Neuronal stem cell (in vitro differentiated cells): ENCODE measurements around the gene CDR2L.
A peak's percentile ranks its signal among the peaks of the same experiment; 100 is the strongest.

ENCODE experiments used
- DNase-seq: peaks from one replicate; pipeline ENCODE4 v3.0.0-alpha.2; 2013; ENCODE audit warnings: low spot score
- H2AFZ ChIP-seq: one replicate; pipeline ENCODE4 v1.6.1; 2013; ENCODE audit warnings: mild to moderate bottlenecking, low read length, inconsistent platforms
- H2AK5ac ChIP-seq: 2 replicates; pipeline ENCODE4 v1.6.1; 2013; ENCODE audit warnings: low read depth, mild to moderate bottlenecking, inconsistent platforms, low read length, moderate library complexity, mixed read lengths
- H2BK120ac ChIP-seq: 2 replicates; pipeline ENCODE4 v1.6.1; 2013; ENCODE audit warnings: low read depth, mild to moderate bottlenecking, inconsistent platforms, low read length, moderate library complexity, mixed read lengths
- H2BK12ac ChIP-seq: one replicate; pipeline ENCODE4 v1.6.1; 2013; ENCODE audit warnings: low read length, inconsistent platforms
- H2BK15ac ChIP-seq: 2 replicates; pipeline ENCODE4 v1.6.1; 2013; ENCODE audit warnings: mild to moderate bottlenecking, low read length, inconsistent platforms, mixed read lengths
- H2BK5ac ChIP-seq: one replicate; pipeline ENCODE4 v1.6.1; 2013; ENCODE audit warnings: inconsistent platforms, mild to moderate bottlenecking, low read length, moderate library complexity
- H3K14ac ChIP-seq: one replicate; pipeline ENCODE4 v1.6.1; 2013; ENCODE audit warnings: low read length, inconsistent platforms
- H3K18ac ChIP-seq: 2 replicates; pipeline ENCODE4 v1.6.1; 2013; ENCODE audit warnings: low read length, inconsistent platforms
- H3K23ac ChIP-seq: 2 replicates; pipeline ENCODE4 v1.6.1; 2013; ENCODE audit warnings: low read depth, mild to moderate bottlenecking, mixed read lengths, low read length, inconsistent platforms; ENCODE audit not compliant: poor library complexity
- H3K27ac ChIP-seq: replicated peaks from 3 replicates; pipeline ENCODE4 v1.5.1; 2013; ENCODE audit warnings: low read length, inconsistent platforms
- H3K27me3 ChIP-seq, 3 experiments: 2 replicates each; pipeline ENCODE4 v1.6.1; 2013; ENCODE audit warnings: low read length in 3 of 3, mild to moderate bottlenecking in 2 of 3, inconsistent platforms in 1 of 3, low read depth in 1 of 3, mixed read lengths in 1 of 3, moderate library complexity in 1 of 3; ENCODE audit not compliant: control insufficient read depth in 3 of 3, insufficient read depth in 3 of 3
- H3K36me3 ChIP-seq, 2 donors: replicated peaks in 1 of 2; 2 replicates each; pipeline ENCODE4 v1.6.1; 2013; ENCODE audit warnings: low read length in 2 of 2; ENCODE audit not compliant: control insufficient read depth in 2 of 2, insufficient read depth in 2 of 2
- H3K4ac ChIP-seq: 2 replicates; pipeline ENCODE4 v1.6.1; 2013; ENCODE audit warnings: inconsistent platforms, mild to moderate bottlenecking, low read length, moderate library complexity
- H3K4me1 ChIP-seq, 2 donors: 1 replicate in 1 of 2; 2 replicates in 1 of 2; pipeline ENCODE4 v1.6.1; 2013; ENCODE audit warnings: low read length in 2 of 2, low read depth in 1 of 2; ENCODE audit not compliant: control insufficient read depth in 2 of 2, insufficient read depth in 1 of 2
- H3K4me2 ChIP-seq: one replicate; pipeline ENCODE4 v1.6.1; 2013; ENCODE audit warnings: mild to moderate bottlenecking, low read length, inconsistent platforms; ENCODE audit not compliant: insufficient read depth, poor library complexity, severe bottlenecking
- H3K4me3 ChIP-seq, 2 donors: 2 replicates each; pipeline ENCODE4 v1.5.1; 2013; ENCODE audit warnings: low read length in 2 of 2, mild to moderate bottlenecking in 2 of 2, inconsistent platforms in 1 of 2, moderate library complexity in 1 of 2
- H3K79me1 ChIP-seq: one replicate; pipeline ENCODE4 v1.6.1; 2013; ENCODE audit warnings: low read depth, mild to moderate bottlenecking, inconsistent platforms, low read length, moderate library complexity
- H3K9ac ChIP-seq: one replicate; pipeline ENCODE4 v1.6.1; 2013; ENCODE audit warnings: mild to moderate bottlenecking, low read depth, low read length, inconsistent platforms; ENCODE audit not compliant: poor library complexity
- H3K9me3 ChIP-seq, 2 donors: replicated peaks in 1 of 2; 2 replicates each; pipeline versions ENCODE3 to v1.6.1; 2013; ENCODE audit warnings: low read length in 2 of 2, mild to moderate bottlenecking in 2 of 2, inconsistent platforms in 1 of 2, low read depth in 1 of 2, mixed read lengths in 1 of 2, moderate library complexity in 1 of 2; ENCODE audit not compliant: control insufficient read depth in 2 of 2, insufficient read depth in 1 of 2
- H4K8ac ChIP-seq: one replicate; pipeline ENCODE4 v1.6.1; 2013; ENCODE audit warnings: low read depth, mild to moderate bottlenecking, inconsistent platforms, low read length, moderate library complexity
- H4K91ac ChIP-seq: one replicate; pipeline ENCODE4 v1.6.1; 2013; ENCODE audit warnings: low read length, low read depth, mild to moderate bottlenecking, inconsistent platforms; ENCODE audit not compliant: poor library complexity
- WGBS, 2 donors: extraction: QIAGEN DNeasy Blood & Tissue Kit; methylation state at CpG; one replicate each; pipeline ENCODE4 v1.1.7; 2013; ENCODE audit warnings: missing lambda C conversion rate in 2 of 2, mixed read lengths in 1 of 2; ENCODE audit not compliant: insufficient read length in 2 of 2, insufficient replicate concordance in 1 of 2; ENCODE audit errors: extremely low coverage in 2 of 2; 5-methylcytosine and 5-hydroxymethylcytosine counted together

CDR2L gene

GRCh38 chr17:74949455-74950115, 37.8 kb upstream of the CDR2L start:
- Histone ChIP-seq H3K14ac (peak overlapping the region; percentile 94), H4K91ac (no peak overlapping the region), H2AK5ac (no peak overlapping the region), H2BK5ac (peak overlapping the region; percentile 66), H3K4ac (no peak overlapping the region), H3K27ac (no peak overlapping the region), H2AFZ (no peak overlapping the region), H3K36me3 (no peaks in the 10 kb centered on the region), H3K9ac (no peak overlapping the region), H3K27me3 (peaks cover 0 to 70% (median 0%) of the 10 kb centered on the region in 3 experiments), H3K79me1 (no peaks in the 10 kb centered on the region), H3K4me2 (no peak overlapping the region), H4K8ac (no peak overlapping the region), H3K4me1 (no peaks in the 10 kb centered on the region), H3K18ac (no peak overlapping the region), H3K4me3 (no peak overlapping the region), H2BK120ac (no peak overlapping the region), H3K9me3 (no peaks in the 10 kb centered on the region), H2BK12ac (no peak overlapping the region), H2BK15ac (peak overlapping the region; percentile 24), H3K23ac (peak overlapping the region; percentile 2)
- no CpG with 5 or more reads among the region's 12 CpGs for WGBS, 2 donors
- no peak for DNase-seq

GRCh38 chr17:74950207-74950606, 37.2 kb upstream of the CDR2L start:
- H2AK5ac ChIP-seq, result no peak overlapping the region
- no peak overlapping the region for H4K91ac ChIP-seq
- peaks cover 0 to 68% (median 0%) of the 10 kb centered on the region in 3 experiments for H3K27me3 ChIP-seq
- H3K23ac ChIP-seq, result no peak overlapping the region
- H3K4ac ChIP-seq, result no peak overlapping the region
- H2AFZ ChIP-seq, result no peak overlapping the region
- DNase-seq, result no peak
- H3K4me3 ChIP-seq, result no peak overlapping the region
- no peak overlapping the region for H3K4me2 ChIP-seq
- peak overlapping the region; percentile 38 for H3K14ac ChIP-seq
- H3K9me3 ChIP-seq, result no peaks in the 10 kb centered on the region
- no peak overlapping the region for H2BK12ac ChIP-seq
- H2BK5ac ChIP-seq, result no peak overlapping the region
- no peak overlapping the region for H2BK15ac ChIP-seq
- H3K18ac ChIP-seq, result peak overlapping the region; percentile 57
- WGBS, 2 donors, result no CpG with 5 or more reads among the region's 8 CpGs
- no peak overlapping the region for H2BK120ac ChIP-seq
- H3K4me1 ChIP-seq, result no peaks in the 10 kb centered on the region
- peak overlapping the region; percentile 44 for H3K9ac ChIP-seq
- H3K36me3 ChIP-seq, result no peaks in the 10 kb centered on the region
- no peak overlapping the region for H4K8ac ChIP-seq
- H3K79me1 ChIP-seq, result no peaks in the 10 kb centered on the region
- no peak overlapping the region for H3K27ac ChIP-seq

GRCh38 chr17:74951065-74951464, 36.4 kb upstream of the CDR2L start:
- Histone ChIP-seq H3K27me3 (peaks cover 0 to 70% (median 0%) of the 10 kb centered on the region in 3 experiments), H3K23ac (no peak overlapping the region), H3K27ac (no peak overlapping the region), H3K4me1 (no peaks in the 10 kb centered on the region), H2BK5ac (no peak overlapping the region), H3K79me1 (no peaks in the 10 kb centered on the region), H2BK15ac (no peak overlapping the region), H3K18ac (peak overlapping the region; percentile 8), H3K36me3 (no peaks in the 10 kb centered on the region), H3K4me3 (no peak overlapping the region), H2AK5ac (no peak overlapping the region), H3K4ac (no peak overlapping the region), H2AFZ (no peak overlapping the region), H2BK12ac (no peak overlapping the region), H4K91ac (no peak overlapping the region), H3K9me3 (no peaks in the 10 kb centered on the region), H3K14ac (no peak overlapping the region), H3K9ac (no peak overlapping the region), H2BK120ac (no peak overlapping the region), H4K8ac (no peak overlapping the region), H3K4me2 (no peak overlapping the region)
- no CpG with 5 or more reads among the region's 3 CpGs for WGBS, 2 donors
- no peak for DNase-seq

GRCh38 chr17:74951680-74952421, 35.6 kb upstream of the CDR2L start:
- Histone ChIP-seq H2BK12ac (no peak overlapping the region), H3K4me2 (no peak overlapping the region), H3K27me3 (peaks cover 0 to 70% (median 0%) of the 10 kb centered on the region in 3 experiments), H3K4me1 (no peaks in the 10 kb centered on the region), H4K8ac (no peak overlapping the region), H3K4ac (no peak overlapping the region), H3K23ac (no peak overlapping the region), H4K91ac (no peak overlapping the region), H3K14ac (no peak overlapping the region), H3K9me3 (no peaks in the 10 kb centered on the region), H3K79me1 (no peaks in the 10 kb centered on the region), H2BK5ac (no peak overlapping the region), H3K36me3 (no peaks in the 10 kb centered on the region), H3K4me3 (no peak overlapping the region), H2AFZ (no peak overlapping the region), H3K18ac (peak overlapping the region; percentile 18), H2BK15ac (no peak overlapping the region), H2AK5ac (peak overlapping the region; percentile 36), H3K27ac (no peak overlapping the region), H2BK120ac (no peak overlapping the region), H3K9ac (no peak overlapping the region)
- DNase-seq, result no peak
- WGBS, 2 donors, result no CpG with 5 or more reads among the region's 32 CpGs
